Fibroblast of the aortic adventitia (primary cell): ENCODE data around the gene SESN2. TPM values are rescaled to one million over a fixed set of nuclear protein-coding genes. Genes with fewer than 3 reads are reported as not detected.
"Not testable (repeated sequence)": the region's sequence is repeated elsewhere in the genome, so short reads cannot be mapped to it uniquely, and the experiment has no call there.

ENCODE experiments used
- DNase-seq: peaks from one replicate; pipeline ENCODE4 v3.0.0-alpha.2; 2010; ENCODE audit warnings: low read depth
- H3K4me3 ChIP-seq: 2 replicates; pipeline ENCODE4 v1.5.1; 2011; ENCODE audit warnings: low read depth, mild to moderate bottlenecking, control low read depth, low read length, moderate library complexity
- CTCF ChIP-seq: IDR thresholded peaks from 2 replicates; pipeline ENCODE4 v1.5.1; 2011; ENCODE audit warnings: mild to moderate bottlenecking, low read length, control low read depth, inconsistent platforms; ENCODE audit not compliant: insufficient read depth
- total RNA-seq: library from RNA; depleted of rRNA; stranded (reverse); fragments of >200 nt; gene quantifications from 2 replicates; pipeline ENCODE4 v1.2.3, GENCODE V29; 2012; ENCODE audit warnings: low replicate concordance

The SESN2 gene
- total RNA-seq, 1 donor = 47.4 TPM

DNA sequence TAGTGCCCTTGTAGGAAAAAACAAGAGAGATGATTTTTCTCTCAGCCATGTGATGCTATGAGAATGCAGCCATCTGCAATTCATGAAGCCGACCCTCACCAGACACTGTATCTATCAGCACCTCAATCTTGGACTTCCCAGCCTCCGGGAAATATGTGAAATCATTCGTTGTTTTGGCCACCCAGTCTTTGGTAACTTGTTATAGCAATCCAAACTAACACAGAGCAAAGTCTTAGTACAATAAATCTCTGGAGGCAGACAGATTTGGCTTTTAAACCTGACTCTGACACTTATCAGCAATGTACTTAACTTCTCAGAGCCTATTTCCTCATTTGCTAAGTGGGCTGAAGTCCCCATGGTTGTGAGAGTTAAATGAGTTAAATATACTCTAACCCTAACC is 64.4 kb downstream of the SESN2 start:
- H3K4me3 ChIP-seq = no peak overlapping the region
- no peak for TF ChIP-seq CTCF
- DNase-seq = no peak

DNA sequence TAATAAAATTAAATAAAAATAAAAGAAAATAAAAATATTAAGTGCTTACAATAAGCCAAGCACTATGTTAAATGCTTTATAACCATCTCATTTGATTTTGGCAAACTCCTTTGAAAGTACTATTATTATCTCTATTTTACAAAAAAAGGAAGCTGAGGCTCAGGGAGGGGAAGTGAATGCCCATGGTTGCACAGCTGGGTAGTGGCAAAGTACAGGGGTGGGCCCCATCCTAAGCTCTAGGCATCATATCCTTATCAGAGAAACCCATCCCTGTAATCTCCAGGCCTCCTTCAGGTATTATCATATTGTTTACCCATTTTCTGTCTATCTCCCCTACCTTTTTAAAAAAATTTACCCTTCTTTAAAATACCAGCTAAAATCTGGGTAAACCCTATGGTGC is 67.2 kb downstream of the SESN2 start:
- TF ChIP-seq CTCF = no peak
- no peak for DNase-seq
- no peak overlapping the region for H3K4me3 ChIP-seq

GRCh38 chr1:28326984-28327383 is 67.7 kb downstream of the SESN2 start:
- no peak for TF ChIP-seq CTCF
- H3K4me3 ChIP-seq = no peak overlapping the region
- DNase-seq = no peak

DNA sequence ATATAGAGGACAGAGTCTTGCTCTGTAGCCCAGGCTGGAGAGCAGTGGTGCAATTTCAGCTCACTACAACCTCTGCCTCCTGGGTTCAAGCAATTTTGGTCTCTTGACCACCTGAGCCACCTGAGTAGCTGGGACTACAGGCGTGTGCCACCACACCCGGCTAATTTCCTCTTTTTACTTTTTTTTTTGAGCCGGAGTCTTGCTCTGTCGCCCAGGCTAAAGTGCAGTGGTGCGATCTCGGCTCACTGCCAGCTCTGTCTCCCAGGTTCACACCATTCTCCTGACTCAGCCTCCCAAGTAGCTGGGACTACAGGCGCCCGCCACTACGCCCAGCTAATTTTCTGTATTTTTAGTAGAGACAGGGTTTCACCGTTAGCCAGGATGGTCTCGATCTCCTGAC is 68.1 kb downstream of the SESN2 start:
- not testable (repeated sequence) for DNase-seq, H3K4me3 ChIP-seq

GRCh38 chr1:28328228-28328648 is 68.9 kb downstream of the SESN2 start:
- H3K4me3 ChIP-seq = peak overlapping the region; percentile 88
- no peak for TF ChIP-seq CTCF
- DNase-seq = no peak

DNA sequence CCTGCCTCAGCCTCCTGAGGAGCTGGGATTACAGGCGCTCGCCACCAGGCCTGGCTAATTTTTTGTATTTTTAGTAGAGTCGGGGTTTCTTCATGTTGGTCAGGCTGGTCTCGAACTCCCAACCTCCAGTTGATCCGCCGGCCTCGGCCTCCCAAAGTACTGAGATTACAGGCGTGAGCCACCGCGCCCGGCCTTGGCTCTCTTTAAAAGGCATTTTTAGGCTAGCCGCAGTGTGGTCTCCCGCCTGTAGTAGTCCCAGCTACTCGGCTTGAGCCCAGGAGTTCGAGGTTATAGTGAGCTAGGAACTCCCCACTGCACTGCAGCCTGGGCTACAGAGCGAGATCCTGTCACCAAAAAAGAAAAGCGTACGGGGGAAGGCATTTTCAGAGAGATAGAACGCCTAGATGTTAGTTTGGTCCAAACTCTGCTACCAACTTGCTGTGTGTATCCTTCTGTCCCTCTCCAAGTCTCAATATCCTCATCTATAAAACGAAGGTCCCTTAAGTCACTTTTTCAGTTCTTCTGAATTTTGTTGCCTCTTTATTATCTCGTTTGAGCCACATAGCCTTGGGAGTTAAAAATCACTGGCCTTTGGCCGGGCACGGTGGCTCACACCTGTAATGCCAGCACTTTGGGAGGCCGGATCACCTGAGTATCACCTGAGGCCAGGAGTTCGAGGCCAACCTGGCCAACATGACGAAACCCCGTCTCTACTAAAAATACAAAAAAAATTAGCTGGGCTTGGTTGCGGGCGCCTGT is 70.3 kb downstream of the SESN2 start:
- peak; percentile 30 for DNase-seq
- H3K4me3 ChIP-seq = peak overlapping the region; percentile 88
- TF ChIP-seq CTCF = peak; percentile 14

Other genes starting within 250 kb of the SESN2 start
- gene EYA3, start 170.9 kb upstream of the SESN2 start, total RNA-seq = 12.3 and 21.9 TPM in 2 replicates
- gene PTAFR, start 82.8 kb upstream of the SESN2 start, total RNA-seq = under 0.01 and 0.65 TPM in 2 replicates
- gene DNAJC8, start 26.5 kb upstream of the SESN2 start, total RNA-seq = 76.4 and 155 TPM in 2 replicates
- gene ATP5IF1, start 23.4 kb upstream of the SESN2 start, total RNA-seq = 108 and 171 TPM in 2 replicates
- gene MED18, start 69.5 kb downstream of the SESN2 start, total RNA-seq = 6.7 and 14.0 TPM in 2 replicates
- gene PHACTR4, start 110.2 kb downstream of the SESN2 start, total RNA-seq = 7.5 and 16.3 TPM in 2 replicates
- 28.8 and 101 TPM in 2 replicates for gene RCC1, start 246.5 kb downstream of the SESN2 start, total RNA-seq